AG10803 (cell line): ENCODE results near the gene GATA5.
"Not testable (repeated sequence)": the region's sequence is repeated elsewhere in the genome, so short reads cannot be mapped to it uniquely, and the experiment has no call there.

Experiments
- DNase-seq: peaks from one replicate; pipeline ENCODE4 v3.0.0; 2010; ENCODE audit warnings: low read depth
- H3K4me3 ChIP-seq: 2 replicates; pipeline ENCODE4 v1.5.1; 2011; ENCODE audit warnings: mild to moderate bottlenecking, low read length, control low read depth
- TF ChIP-seq, protein P1 (sequence below): conservative IDR thresholded peaks from 2 replicates; pipeline ENCODE4 v1.5.1; 2011; ENCODE audit warnings: mild to moderate bottlenecking, low read length, control low read depth, inconsistent platforms

Gene GATA5

DNA sequence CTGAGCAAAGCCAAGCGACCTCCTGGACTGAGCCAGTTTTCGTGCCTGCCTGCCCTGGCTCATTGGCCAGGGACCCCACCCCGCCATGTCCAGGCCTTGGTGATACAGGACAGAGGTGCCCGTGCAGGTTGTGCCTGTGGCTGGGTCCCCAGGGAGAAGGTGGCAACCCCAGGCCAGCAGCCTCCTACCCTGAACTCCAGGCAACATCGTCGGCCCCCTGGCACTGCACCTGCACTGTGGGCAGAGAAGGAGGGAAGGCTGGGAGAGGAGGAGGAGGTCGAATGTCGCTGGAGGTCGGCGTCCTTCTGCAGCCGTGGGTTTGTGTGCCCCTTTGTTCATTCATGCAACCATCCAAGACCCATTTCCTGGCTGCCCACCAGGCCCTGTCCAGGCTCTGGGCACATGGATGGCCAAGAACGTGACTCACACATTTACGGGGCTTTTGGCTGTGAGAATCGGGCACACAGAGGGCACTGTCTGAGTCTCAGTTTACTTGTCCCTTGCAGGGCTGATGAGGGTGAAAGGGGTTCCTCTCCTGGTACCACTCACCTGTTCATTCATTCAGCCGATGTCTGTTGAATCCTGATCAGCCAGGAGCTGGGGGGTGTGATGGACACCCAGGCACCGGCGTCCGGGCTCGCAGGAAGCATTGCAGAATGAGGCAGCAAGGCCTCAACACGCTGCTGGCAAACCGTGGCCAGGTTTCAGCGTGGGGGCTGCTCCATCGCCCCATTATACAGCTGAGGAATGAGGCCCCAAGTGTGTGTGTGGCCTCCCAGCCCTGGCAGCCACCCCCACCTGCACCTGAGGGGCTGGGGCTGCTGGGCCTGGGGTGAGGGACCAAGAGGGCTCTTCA, 46.1 kb downstream of the GATA5 start:
- no peak for DNase-seq
- TF ChIP-seq, protein P1, sequence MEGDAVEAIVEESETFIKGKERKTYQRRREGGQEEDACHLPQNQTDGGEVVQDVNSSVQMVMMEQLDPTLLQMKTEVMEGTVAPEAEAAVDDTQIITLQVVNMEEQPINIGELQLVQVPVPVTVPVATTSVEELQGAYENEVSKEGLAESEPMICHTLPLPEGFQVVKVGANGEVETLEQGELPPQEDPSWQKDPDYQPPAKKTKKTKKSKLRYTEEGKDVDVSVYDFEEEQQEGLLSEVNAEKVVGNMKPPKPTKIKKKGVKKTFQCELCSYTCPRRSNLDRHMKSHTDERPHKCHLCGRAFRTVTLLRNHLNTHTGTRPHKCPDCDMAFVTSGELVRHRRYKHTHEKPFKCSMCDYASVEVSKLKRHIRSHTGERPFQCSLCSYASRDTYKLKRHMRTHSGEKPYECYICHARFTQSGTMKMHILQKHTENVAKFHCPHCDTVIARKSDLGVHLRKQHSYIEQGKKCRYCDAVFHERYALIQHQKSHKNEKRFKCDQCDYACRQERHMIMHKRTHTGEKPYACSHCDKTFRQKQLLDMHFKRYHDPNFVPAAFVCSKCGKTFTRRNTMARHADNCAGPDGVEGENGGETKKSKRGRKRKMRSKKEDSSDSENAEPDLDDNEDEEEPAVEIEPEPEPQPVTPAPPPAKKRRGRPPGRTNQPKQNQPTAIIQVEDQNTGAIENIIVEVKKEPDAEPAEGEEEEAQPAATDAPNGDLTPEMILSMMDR: no peak

DNA sequence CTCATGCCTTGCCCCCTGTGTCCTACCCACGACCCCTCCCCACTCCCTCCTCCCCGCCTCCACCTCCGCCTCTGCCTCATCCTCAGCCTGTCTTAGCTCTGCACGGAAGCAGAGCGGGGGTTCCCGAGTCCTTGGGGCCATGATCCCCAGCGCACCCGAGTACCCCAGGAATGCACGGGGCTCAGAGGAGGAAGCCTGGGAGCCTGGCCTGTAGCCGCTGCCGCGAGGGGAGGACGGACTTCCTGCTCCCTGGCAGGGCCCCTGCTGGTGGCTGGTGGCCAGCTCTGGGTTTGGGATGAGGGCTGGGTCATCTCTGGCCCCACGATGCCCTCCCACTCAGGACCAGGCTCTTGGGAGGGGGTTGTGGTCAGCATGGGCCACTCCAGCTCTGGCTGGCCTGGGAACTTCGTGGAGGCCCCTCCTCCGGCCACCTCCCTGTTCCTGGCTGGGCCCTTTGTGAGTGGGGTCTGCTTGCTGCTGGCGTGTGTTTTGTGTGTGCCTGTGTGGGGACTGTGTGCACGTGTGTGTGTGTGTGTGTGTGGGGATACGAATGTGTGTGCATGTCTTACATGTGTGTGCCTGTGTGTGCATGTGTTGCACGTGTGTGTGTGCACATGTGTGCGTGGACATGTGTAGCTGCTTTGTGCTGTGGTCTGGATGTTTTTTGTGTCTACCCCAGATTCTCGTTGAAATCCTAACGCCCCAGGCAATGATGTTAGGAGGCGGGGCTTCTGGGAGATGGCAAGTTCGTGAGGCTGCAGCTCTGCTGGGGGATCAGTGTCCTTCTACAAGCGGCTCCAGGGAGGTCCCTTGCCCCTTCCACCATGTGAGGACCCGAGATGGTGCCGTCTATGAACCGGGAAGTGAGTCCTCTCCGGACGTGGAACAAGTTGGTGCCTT, 47.1 kb downstream of the GATA5 start:
- TF ChIP-seq, protein P1: no peak
- no peak for DNase-seq
- H3K4me3 ChIP-seq: no peak overlapping the region

More for the DNA sequence above, 46.1 kb downstream of the GATA5 start:
- no peak overlapping the region for H3K4me3 ChIP-seq

DNA sequence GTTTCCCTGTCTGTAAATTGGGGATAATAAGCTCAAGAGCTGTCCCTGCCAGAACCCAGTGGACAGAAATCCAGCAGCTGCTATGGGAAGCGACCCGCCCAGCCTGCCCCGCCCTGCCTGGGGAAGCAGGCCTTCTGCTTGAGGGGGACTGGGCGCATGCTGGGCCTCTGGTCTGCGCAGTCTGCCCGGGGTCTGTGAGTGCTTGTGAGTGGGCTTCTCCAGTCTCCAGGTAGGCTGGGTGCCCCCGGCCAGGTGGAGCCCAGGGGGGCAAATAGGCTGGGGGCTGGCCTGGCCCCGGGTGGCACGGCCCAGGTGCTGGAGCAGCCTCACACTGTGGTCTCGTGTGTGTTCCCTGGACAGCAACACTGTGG, 47.8 kb downstream of the GATA5 start:
- H3K4me3 ChIP-seq: no peak overlapping the region
- no peak for DNase-seq
- TF ChIP-seq, protein P1: no peak

DNA sequence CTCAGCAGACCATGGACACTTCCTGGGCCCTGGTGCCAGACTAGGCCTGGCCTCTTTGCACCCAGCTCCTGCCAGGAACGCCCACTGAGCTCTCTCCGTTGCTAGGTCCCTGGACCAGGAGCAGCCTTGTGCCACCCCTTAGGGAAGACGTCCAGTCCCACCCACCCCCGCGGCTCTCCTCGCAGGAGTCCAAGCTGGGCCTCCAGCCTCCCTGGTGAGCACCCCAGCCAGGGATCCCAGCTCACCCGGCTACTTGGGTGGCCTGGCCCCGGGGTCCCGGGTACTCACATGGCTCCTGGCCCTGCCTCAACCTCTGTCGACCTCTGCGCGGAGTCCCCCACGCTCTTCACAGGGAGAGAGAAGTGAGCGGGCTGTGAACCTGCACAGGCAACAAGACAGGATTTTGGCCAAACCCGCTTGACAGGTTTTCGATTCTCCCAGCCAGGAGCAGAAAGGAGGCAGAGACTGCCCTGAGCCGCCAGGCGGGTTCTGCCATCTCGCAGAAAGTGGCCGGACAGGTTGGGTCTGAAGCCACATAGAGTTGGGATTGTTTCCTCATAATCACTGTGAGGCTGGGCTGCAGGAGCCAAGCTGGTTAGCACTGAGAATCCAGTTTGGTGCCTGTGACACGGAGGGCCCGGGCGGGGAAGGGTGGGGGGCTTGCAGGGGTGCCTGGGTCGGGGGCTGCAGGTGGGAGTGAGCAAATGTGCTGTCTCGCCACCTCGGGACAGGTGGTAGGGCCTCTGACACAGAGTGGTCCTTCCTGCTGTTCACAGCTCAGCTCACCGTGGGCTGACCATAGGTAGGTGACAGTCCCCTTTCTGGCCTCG, 48.4 kb downstream of the GATA5 start, which contains the start of gene RBBP8NL:
TSS of gene RBBP8NL (minus strand) at position 368 of the 830 bp plus-strand sequence. CDS start 7,892 bp downstream, outside the sequence.
- no peak within 1 kb of the TSS for H3K4me3 ChIP-seq
- TF ChIP-seq, protein P1: no peak
- no peak for DNase-seq

DNA sequence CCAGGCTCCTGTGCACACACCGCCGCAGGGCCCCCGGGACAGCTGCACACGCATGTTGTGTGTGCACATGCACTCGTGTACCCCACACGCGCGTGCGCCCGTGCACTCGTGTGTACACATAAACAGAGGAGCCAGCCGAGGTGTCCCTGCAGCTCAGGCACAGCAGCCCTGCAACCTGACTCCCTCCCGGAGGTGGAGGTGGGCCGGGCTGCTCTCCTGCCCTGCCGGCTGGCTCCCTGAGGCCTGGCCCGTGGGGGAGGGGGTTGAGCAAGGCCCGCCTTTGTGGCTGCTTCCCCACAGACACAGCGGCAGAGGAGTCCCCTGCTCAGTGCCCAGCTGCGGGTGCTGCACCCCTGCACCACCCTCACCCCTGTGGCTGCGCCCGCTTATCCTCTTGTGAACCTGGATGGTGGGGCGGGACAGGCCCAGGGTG, 49.1 kb downstream of the GATA5 start:
- TF ChIP-seq, protein P1: no peak
- H3K4me3 ChIP-seq: no peak overlapping the region
- no peak for DNase-seq

DNA sequence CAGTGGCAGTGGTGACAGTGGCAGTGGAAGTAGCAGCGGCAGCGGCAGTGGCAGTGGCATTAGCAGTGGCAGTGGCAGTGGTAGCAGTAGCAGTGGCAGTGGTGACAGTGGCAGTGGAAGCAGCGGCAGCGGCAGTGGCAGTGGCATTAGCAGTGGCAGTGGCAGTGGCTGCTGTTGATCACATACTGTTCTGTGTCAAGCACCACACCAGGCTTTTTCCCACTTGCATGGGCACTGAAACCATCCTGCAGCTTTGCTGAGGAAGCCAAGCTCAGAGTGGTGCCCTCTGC, 49.8 kb downstream of the GATA5 start:
- H3K4me3 ChIP-seq, DNase-seq: not testable (repeated sequence)
